ENCODE results near the gene SIK2. TPM values are rescaled to one million over a fixed set of nuclear protein-coding genes. Genes with fewer than 3 reads are reported as not detected.
A peak's percentile ranks its signal among the peaks of the same experiment; 100 is the strongest.

Gene SIK2
- total RNA-seq, 1 donor from 2014 or later: 21.8 TPM

DNA sequence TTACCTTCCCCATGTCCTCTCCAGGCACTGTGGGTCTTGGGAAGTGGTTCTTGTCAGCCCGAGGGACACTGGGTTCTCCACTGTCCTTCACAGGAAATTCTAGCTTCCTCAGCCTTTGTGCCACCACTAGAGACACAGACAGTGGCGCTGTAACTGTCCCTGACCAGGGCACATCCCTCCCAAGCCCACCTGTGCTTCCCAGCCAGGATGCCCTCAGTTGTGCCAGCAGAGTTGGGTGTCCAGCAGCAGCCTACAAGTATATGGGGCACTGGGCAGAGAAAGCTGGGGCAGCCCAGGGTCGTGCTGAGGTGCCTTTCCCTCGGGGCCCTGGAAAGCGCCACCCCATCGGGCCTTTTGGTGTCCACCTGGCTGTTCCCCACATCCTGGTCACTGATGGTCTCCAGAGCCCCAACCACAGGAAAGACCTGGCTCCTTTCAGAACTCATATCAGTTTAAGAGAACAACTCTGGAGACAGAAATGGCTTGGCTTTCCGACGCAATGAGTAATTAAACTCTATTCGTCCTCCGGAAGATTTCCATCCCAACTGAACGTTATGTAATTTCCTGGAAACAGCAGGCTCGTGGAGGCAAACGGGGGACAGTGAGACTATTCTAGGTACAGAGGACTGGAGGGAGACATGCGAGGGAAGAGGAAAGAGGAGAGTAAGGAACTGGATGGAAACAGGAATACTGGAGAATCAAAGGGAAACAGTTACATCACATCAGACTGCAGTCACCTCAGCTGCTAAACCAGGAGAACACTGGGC is 135.4 kb downstream of the SIK2 start:
- DNase-seq (ENCODE audit: low read depth, low spot score): no peak
- TF ChIP-seq CTCF (conservative IDR thresholded peaks at IDR 0.05): no peak
- Mint-ChIP-seq H3K27me3 (ENCODE audit: low read depth) (peaks cover 4% of the 10 kb centered on the region), H3K36me3 (ENCODE audit: low read depth) (peaks cover 9% of the 10 kb centered on the region), H3K27ac (ENCODE audit: unreplicated experiment) (peak overlapping the region; percentile 39), H3K4me3 (peak overlapping the region; percentile 8), H3K4me1 (peaks cover 56% of the 10 kb centered on the region), H3K9me3 (no peaks in the 10 kb centered on the region)

GRCh38 chr11:111739299-111739698 is 137.1 kb downstream of the SIK2 start:
- H3K36me3 Mint-ChIP-seq (ENCODE audit: low read depth): peaks cover 13% of the 10 kb centered on the region
- no peak overlapping the region for H3K27ac Mint-ChIP-seq (ENCODE audit: unreplicated experiment)
- H3K4me1 Mint-ChIP-seq: peaks cover 53% of the 10 kb centered on the region
- no peak for TF ChIP-seq CTCF (conservative IDR thresholded peaks at IDR 0.05)
- H3K27me3 Mint-ChIP-seq (ENCODE audit: low read depth): peaks cover 4% of the 10 kb centered on the region
- no peak overlapping the region for H3K4me3 Mint-ChIP-seq
- DNase-seq (ENCODE audit: low read depth, low spot score): no peak
- H3K9me3 Mint-ChIP-seq: no peaks in the 10 kb centered on the region

DNA sequence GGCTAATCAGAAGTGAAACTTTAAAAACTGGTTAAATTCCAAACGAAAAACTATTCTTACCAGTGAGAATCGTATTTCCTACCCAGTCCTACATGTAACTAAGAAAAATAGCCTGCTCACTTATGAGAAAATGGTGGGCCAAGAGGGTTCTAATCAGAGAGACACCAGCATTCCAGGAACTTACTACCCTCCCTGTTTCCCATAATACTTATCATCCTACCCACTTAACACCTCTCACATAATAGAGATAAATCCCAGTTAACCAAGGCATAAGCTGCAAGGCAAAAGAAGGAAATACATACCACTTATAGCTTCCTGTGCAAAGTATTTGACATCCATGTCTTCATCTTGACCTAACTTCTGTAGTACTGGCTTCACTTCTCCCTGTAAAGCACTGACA is 139.5 kb downstream of the SIK2 start:
- peaks cover 30% of the 10 kb centered on the region for H3K36me3 Mint-ChIP-seq (ENCODE audit: low read depth)
- TF ChIP-seq CTCF (conservative IDR thresholded peaks at IDR 0.05): no peak
- DNase-seq (ENCODE audit: low read depth, low spot score): no peak
- no peaks in the 10 kb centered on the region for H3K27me3 Mint-ChIP-seq (ENCODE audit: low read depth)
- H3K9me3 Mint-ChIP-seq: no peaks in the 10 kb centered on the region
- peak overlapping the region; percentile 29 for H3K27ac Mint-ChIP-seq (ENCODE audit: unreplicated experiment)
- peaks cover 30% of the 10 kb centered on the region for H3K4me1 Mint-ChIP-seq
- H3K4me3 Mint-ChIP-seq: no peak overlapping the region

DNA sequence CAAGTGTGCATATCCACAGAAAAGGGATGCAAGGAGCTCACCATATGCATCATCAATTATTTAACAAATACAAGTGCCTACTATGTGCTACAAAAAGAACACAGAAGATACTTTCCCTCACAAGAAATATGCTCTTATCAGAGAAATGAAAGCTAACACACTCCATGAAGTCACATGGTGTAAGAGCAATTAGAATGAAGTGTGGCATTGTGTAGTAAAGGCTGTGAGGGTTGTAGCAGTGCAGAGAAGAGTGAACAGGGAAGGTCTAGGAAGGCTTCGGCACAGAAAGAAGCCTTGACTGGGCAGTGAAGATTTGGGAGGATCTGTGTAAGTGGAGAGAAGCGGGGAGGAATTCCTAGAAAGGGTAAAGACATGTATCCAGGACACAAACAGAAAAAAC is 141.5 kb downstream of the SIK2 start:
- DNase-seq (ENCODE audit: low read depth, low spot score): no peak
- peaks cover 13% of the 10 kb centered on the region for H3K4me1 Mint-ChIP-seq
- peaks cover 38% of the 10 kb centered on the region for H3K36me3 Mint-ChIP-seq (ENCODE audit: low read depth)
- H3K27ac Mint-ChIP-seq (ENCODE audit: unreplicated experiment): no peak overlapping the region
- H3K27me3 Mint-ChIP-seq (ENCODE audit: low read depth): no peaks in the 10 kb centered on the region
- no peaks in the 10 kb centered on the region for H3K9me3 Mint-ChIP-seq
- no peak for TF ChIP-seq CTCF (conservative IDR thresholded peaks at IDR 0.05)
- H3K4me3 Mint-ChIP-seq: no peak overlapping the region

- peaks cover 38% of the 10 kb centered on the region for H3K36me3 Mint-ChIP-seq (ENCODE audit: low read depth)
- no peak for TF ChIP-seq CTCF (conservative IDR thresholded peaks at IDR 0.05)
- no peak for DNase-seq (ENCODE audit: low read depth, low spot score)
- H3K27me3 Mint-ChIP-seq (ENCODE audit: low read depth): no peaks in the 10 kb centered on the region
- no peak overlapping the region for H3K4me3 Mint-ChIP-seq
- no peaks in the 10 kb centered on the region for H3K9me3 Mint-ChIP-seq
- H3K4me1 Mint-ChIP-seq: no peaks in the 10 kb centered on the region
- H3K27ac Mint-ChIP-seq (ENCODE audit: unreplicated experiment): no peak overlapping the region
Observed at GRCh38 chr11:111745719-111746504, 143.7 kb downstream of the SIK2 start.
